IPS-NIHi11 (cell line): ENCODE results near the gene SLC20A1.

ENCODE experiments used
- DNase-seq: peaks from one replicate; pipeline ENCODE4 v3.0.0; 2012; ENCODE audit warnings: mixed read lengths, low spot score

The SLC20A1 gene

GRCh38 chr2:112709703-112710102 lies 64.0 kb downstream of the SLC20A1 start:
- DNase-seq: no peak

- no peak for DNase-seq
These were observed 65.4 kb downstream of the SLC20A1 start for GRCh38 chr2:112710956-112711750.

GRCh38 chr2:112712465-112712864 lies 66.7 kb downstream of the SLC20A1 start:
- no peak for DNase-seq

GRCh38 chr2:112712903-112713584 lies 67.3 kb downstream of the SLC20A1 start:
- DNase-seq: no peak
